T-helper 2 cell treated with Interferon-gamma antibody and Interleukin-4, amounts not matched to agents 5 μg/mL and 100 μg/mL, for 36 hours (primary cell): ENCODE measurements around the gene SLC39A11.

ENCODE experiments used
- DNase-seq: peaks from one replicate; pipeline ENCODE4 v3.0.0; 2021; ENCODE audit warnings: low spot score
- H3K27ac Mint-ChIP-seq: one replicate; pipeline ENCODE4 v1.8.0; 2021; ENCODE audit warnings: mild to moderate bottlenecking, mixed read lengths
- H3K27me3 Mint-ChIP-seq: one replicate; pipeline ENCODE4 v1.8.0; 2021; ENCODE audit warnings: low read depth, mixed read lengths
- H3K36me3 Mint-ChIP-seq: one replicate; pipeline ENCODE4 v1.8.0; 2021; ENCODE audit warnings: low read depth, mixed read lengths
- H3K4me1 Mint-ChIP-seq: one replicate; pipeline ENCODE4 v1.8.0; 2021; ENCODE audit warnings: low read depth, mixed read lengths
- H3K4me3 Mint-ChIP-seq: one replicate; pipeline ENCODE4 v1.8.0; 2022; ENCODE audit warnings: mild to moderate bottlenecking, moderate library complexity, mixed read lengths
- H3K9me3 Mint-ChIP-seq: one replicate; pipeline ENCODE4 v1.8.0; 2021; ENCODE audit warnings: mixed read lengths

The SLC39A11 gene

GRCh38 chr17:72707881-72708280, 384.6 kb downstream of the SLC39A11 start:
- peaks cover 27% of the 10 kb centered on the region for H3K36me3 Mint-ChIP-seq
- no peak for DNase-seq
- H3K27ac Mint-ChIP-seq: peak overlapping the region; percentile 83
- H3K4me3 Mint-ChIP-seq: no peak overlapping the region
- peaks cover 24% of the 10 kb centered on the region for H3K9me3 Mint-ChIP-seq
- H3K27me3 Mint-ChIP-seq: no peaks in the 10 kb centered on the region
- peaks cover 21% of the 10 kb centered on the region for H3K4me1 Mint-ChIP-seq

GRCh38 chr17:72706396-72706981, 386.0 kb downstream of the SLC39A11 start:
- Mint-ChIP-seq H3K27me3 (no peaks in the 10 kb centered on the region), H3K9me3 (peaks cover 24% of the 10 kb centered on the region), H3K27ac (peak overlapping the region; percentile 58), H3K36me3 (peaks cover 27% of the 10 kb centered on the region), H3K4me1 (peaks cover 24% of the 10 kb centered on the region), H3K4me3 (no peak overlapping the region)
- no peak for DNase-seq

DNA sequence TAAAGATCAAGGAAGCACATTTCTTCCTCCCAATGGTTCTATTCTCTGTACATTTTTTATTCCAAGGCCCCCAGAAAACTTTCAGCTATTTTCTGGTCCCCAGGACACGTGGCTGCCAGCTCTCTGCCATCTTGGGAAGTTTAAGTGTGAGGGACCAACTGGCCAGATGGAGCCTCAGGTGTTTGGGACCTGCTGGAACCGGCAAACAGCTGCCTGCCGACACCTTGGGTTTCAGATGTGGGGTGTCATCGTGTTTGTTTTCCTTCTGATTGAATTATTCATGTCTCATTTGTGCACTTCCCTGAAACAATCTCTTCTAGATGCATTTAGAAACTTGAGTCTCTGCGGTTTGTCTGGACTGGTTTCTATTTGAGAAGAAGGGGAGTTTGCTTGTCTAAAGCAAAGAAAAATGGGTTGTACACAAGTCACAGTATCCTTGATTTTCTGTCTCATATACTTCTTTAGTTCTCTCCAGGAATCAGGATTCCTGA, 386.5 kb downstream of the SLC39A11 start:
- H3K4me3 Mint-ChIP-seq: no peak overlapping the region

DNA sequence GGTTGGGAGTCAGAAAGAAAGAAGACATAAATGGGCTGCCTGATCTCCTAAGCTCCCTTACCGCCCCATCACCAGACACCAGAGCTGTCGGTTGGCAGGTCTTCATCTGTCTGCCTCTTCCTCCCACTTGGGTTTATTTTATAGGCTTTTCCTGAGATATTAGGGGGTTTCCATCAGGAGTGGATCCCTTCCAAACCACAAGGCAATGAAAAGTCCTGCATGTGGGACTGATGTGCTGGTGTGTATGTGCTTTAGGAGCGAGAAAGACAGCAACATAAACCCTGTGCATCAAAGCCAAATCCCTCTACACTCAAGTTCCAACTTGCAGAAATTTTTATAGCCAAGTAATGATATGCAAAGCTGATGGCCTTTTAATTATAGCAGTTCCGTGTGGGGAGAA, 389.5 kb downstream of the SLC39A11 start:
- DNase-seq: no peak
- Mint-ChIP-seq H3K36me3 (peaks cover 16% of the 10 kb centered on the region), H3K9me3 (peaks cover 6% of the 10 kb centered on the region), H3K4me1 (peaks cover 7% of the 10 kb centered on the region), H3K27me3 (no peaks in the 10 kb centered on the region), H3K27ac (no peak overlapping the region), H3K4me3 (no peak overlapping the region)

More for the DNA sequence above, 386.5 kb downstream of the SLC39A11 start:
- Mint-ChIP-seq H3K27me3 (no peaks in the 10 kb centered on the region), H3K9me3 (peaks cover 20% of the 10 kb centered on the region), H3K27ac (peak overlapping the region; percentile 58), H3K36me3 (peaks cover 25% of the 10 kb centered on the region), H3K4me1 (peaks cover 21% of the 10 kb centered on the region)
- DNase-seq: no peak

- H3K27me3 Mint-ChIP-seq: no peaks in the 10 kb centered on the region
Observed at GRCh38 chr17:72702136-72702735, 390.3 kb downstream of the SLC39A11 start.

GRCh38 chr17:72700226-72700625, 392.3 kb downstream of the SLC39A11 start:
- Mint-ChIP-seq H3K4me1 (peaks cover 12% of the 10 kb centered on the region), H3K4me3 (no peak overlapping the region), H3K36me3 (peaks cover 7% of the 10 kb centered on the region)

More at GRCh38 chr17:72702136-72702735, 390.3 kb downstream of the SLC39A11 start:
- Mint-ChIP-seq H3K4me1 (peaks cover 12% of the 10 kb centered on the region), H3K27ac (no peak overlapping the region), H3K9me3 (peaks cover 1% of the 10 kb centered on the region), H3K4me3 (no peak overlapping the region), H3K36me3 (peaks cover 11% of the 10 kb centered on the region)
- DNase-seq: peak; percentile 11

GRCh38 chr17:72699545-72699944, 392.9 kb downstream of the SLC39A11 start:
- Mint-ChIP-seq H3K4me1 (peaks cover 12% of the 10 kb centered on the region), H3K4me3 (no peak overlapping the region), H3K36me3 (peaks cover 5% of the 10 kb centered on the region), H3K27ac (no peak overlapping the region), H3K27me3 (no peaks in the 10 kb centered on the region), H3K9me3 (no peaks in the 10 kb centered on the region)
- DNase-seq: no peak

More at GRCh38 chr17:72700226-72700625, 392.3 kb downstream of the SLC39A11 start:
- H3K27me3 Mint-ChIP-seq: no peaks in the 10 kb centered on the region
- no peak for DNase-seq
- H3K27ac Mint-ChIP-seq: no peak overlapping the region
- H3K9me3 Mint-ChIP-seq: no peaks in the 10 kb centered on the region

- DNase-seq: no peak
- Mint-ChIP-seq H3K36me3 (peaks cover 5% of the 10 kb centered on the region), H3K27me3 (no peaks in the 10 kb centered on the region), H3K27ac (no peak overlapping the region), H3K4me1 (peaks cover 12% of the 10 kb centered on the region), H3K9me3 (no peaks in the 10 kb centered on the region), H3K4me3 (no peak overlapping the region)
Observed at GRCh38 chr17:72697602-72698146, 394.8 kb downstream of the SLC39A11 start.

- H3K4me1 Mint-ChIP-seq: peaks cover 8% of the 10 kb centered on the region
- no peak overlapping the region for H3K27ac Mint-ChIP-seq
- peaks cover 5% of the 10 kb centered on the region for H3K36me3 Mint-ChIP-seq
- H3K9me3 Mint-ChIP-seq: no peaks in the 10 kb centered on the region
- DNase-seq: no peak
- H3K27me3 Mint-ChIP-seq: no peaks in the 10 kb centered on the region
- H3K4me3 Mint-ChIP-seq: no peak overlapping the region
Observed at GRCh38 chr17:72696721-72697120, 395.8 kb downstream of the SLC39A11 start.

GRCh38 chr17:72696156-72696555, 396.3 kb downstream of the SLC39A11 start:
- peaks cover 8% of the 10 kb centered on the region for H3K4me1 Mint-ChIP-seq
- no peak overlapping the region for H3K4me3 Mint-ChIP-seq
- H3K27ac Mint-ChIP-seq: no peak overlapping the region
- H3K9me3 Mint-ChIP-seq: no peaks in the 10 kb centered on the region
- H3K27me3 Mint-ChIP-seq: no peaks in the 10 kb centered on the region
- peaks cover 5% of the 10 kb centered on the region for H3K36me3 Mint-ChIP-seq
- DNase-seq: no peak

- no peaks in the 10 kb centered on the region for H3K27me3 Mint-ChIP-seq
Observed at GRCh38 chr17:72693956-72694355, 398.5 kb downstream of the SLC39A11 start.

GRCh38 chr17:72693151-72693878, 399.2 kb downstream of the SLC39A11 start:
- Mint-ChIP-seq H3K4me1 (peaks cover 8% of the 10 kb centered on the region), H3K9me3 (no peaks in the 10 kb centered on the region), H3K4me3 (no peak overlapping the region), H3K27ac (no peak overlapping the region), H3K36me3 (no peaks in the 10 kb centered on the region), H3K27me3 (no peaks in the 10 kb centered on the region)
- DNase-seq: no peak

More at GRCh38 chr17:72693956-72694355, 398.5 kb downstream of the SLC39A11 start:
- Mint-ChIP-seq H3K9me3 (no peaks in the 10 kb centered on the region), H3K4me1 (peaks cover 8% of the 10 kb centered on the region), H3K27ac (no peak overlapping the region), H3K36me3 (no peaks in the 10 kb centered on the region), H3K4me3 (no peak overlapping the region)
- DNase-seq: no peak

DNA sequence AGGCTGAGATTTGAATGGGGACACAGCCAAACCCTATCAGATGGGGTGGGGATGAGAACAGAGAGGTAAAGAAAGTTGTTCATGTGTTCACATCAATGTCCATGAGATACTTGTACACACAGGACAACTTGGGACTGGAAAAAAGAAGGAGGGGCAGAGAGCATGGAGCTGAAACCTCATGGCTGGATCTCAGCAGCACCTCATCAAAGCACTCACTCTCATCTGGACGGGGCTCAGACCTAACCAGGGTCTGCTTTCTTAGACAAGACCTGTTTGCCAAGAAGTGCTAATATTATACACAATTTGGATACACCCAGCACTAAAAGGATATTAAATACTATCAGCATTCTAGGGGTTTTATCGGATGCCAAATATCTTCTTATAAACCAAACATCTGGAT, 399.8 kb downstream of the SLC39A11 start:
- H3K27ac Mint-ChIP-seq: no peak overlapping the region
- H3K27me3 Mint-ChIP-seq: no peaks in the 10 kb centered on the region
- no peak overlapping the region for H3K4me3 Mint-ChIP-seq
- no peaks in the 10 kb centered on the region for H3K9me3 Mint-ChIP-seq
- H3K36me3 Mint-ChIP-seq: no peaks in the 10 kb centered on the region
- peaks cover 3% of the 10 kb centered on the region for H3K4me1 Mint-ChIP-seq
- DNase-seq: no peak

DNA sequence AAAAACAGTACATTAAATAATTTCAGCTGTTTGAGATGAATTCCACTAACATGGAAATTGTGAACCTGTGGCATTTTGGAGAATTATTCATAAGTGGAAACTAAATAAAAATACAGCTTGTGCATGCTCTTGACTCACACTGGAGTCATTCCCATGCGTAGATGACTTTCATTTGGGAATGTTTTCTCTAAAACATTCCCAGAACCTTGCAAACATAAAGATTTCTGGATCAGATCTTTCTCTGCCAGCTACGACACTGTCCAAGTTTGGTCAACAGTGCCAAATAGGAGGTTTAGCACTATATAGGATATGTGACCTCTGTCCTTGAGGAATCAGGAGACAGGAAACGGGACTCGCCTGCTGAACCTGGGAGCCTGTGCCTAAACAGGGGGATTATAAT, 400.9 kb downstream of the SLC39A11 start:
- Mint-ChIP-seq H3K27ac (no peak overlapping the region), H3K9me3 (no peaks in the 10 kb centered on the region), H3K36me3 (no peaks in the 10 kb centered on the region), H3K27me3 (no peaks in the 10 kb centered on the region), H3K4me3 (no peak overlapping the region), H3K4me1 (no peaks in the 10 kb centered on the region)
- no peak for DNase-seq
